Pancreas (tissue), 10 donors: Measurements from ENCODE around the gene CAPN5. TPM values are rescaled to one million over a fixed set of nuclear protein-coding genes. Genes with fewer than 3 reads are reported as not detected.

Source experiments
- ATAC-seq, 4 donors: fragments of 200-7000 bp; cut with Tn5 transposase; one replicate each; pipeline versions ENCODE4 v1.8.0 to v1.9.1; 2020; ENCODE audit warnings: mild to moderate bottlenecking in 4 of 4, moderate library complexity in 4 of 4
- DNase-seq, 6 donors: peaks; one replicate each; pipeline ENCODE4 v3.0.0-alpha.2; 2020
- FAIRE-seq: peaks from 2 replicates; lab custom pipeline; 2012; peaks lifted over from hg19 to GRCh38; lab: Jason Lieb, UNC
- H3K27ac ChIP-seq, 4 donors: fragments of 200-600 bp; sonication (generic); 1 replicate in 3 of 4; 2 replicates in 1 of 4; pipeline versions ENCODE4 v1.5.0 to v1.8.0; 2020
- H3K27me3 ChIP-seq, 4 donors: fragments of 200-600 bp; one replicate each; pipeline ENCODE4 v1.8.0; 2021
- H3K36me3 ChIP-seq, 3 donors: fragments of 200-600 bp; sonication (generic) in 1 of 3; one replicate each; pipeline versions ENCODE4 v1.5.0 to v1.8.0; 2020 to 2021
- H3K4me1 ChIP-seq, 3 donors: fragments of 200-600 bp; one replicate each; pipeline ENCODE4 v1.8.0; 2021
- H3K4me3 ChIP-seq, 4 donors: fragments of 200-600 bp; sonication (generic) in 2 of 4; one replicate each; pipeline versions ENCODE4 v1.5.0 to v1.8.0; 2020 to 2021
- H3K9me3 ChIP-seq, 4 donors: fragments of 200-600 bp; one replicate each; pipeline ENCODE4 v1.8.0; 2021
- WGBS, 2 donors: extraction: QIAGEN DNeasy Blood & Tissue Kit; methylation state at CpG; one replicate each; pipeline ENCODE4 v1.1.7; 2013; 5-methylcytosine and 5-hydroxymethylcytosine counted together
- intact Hi-C, 3 donors: fragments of 100-400 bp; cut with DNase I; formaldehyde crosslinking; loops; one replicate each; pipeline versions ENCODE4 v1.11.1 to v1.14.2; 2022
- polyA plus RNA-seq, 2 donors: library from polyadenylated mRNA; stranded (reverse); fragments of 200-250 nt; gene quantifications; one replicate each; pipeline ENCODE4 v1.2.3, GENCODE V29; 2013
- total RNA-seq, 6 donors: library from RNA; stranded (reverse); fragmentation: NEBNext Ultra II Directional in 4 of 6; extraction: Animal tissue kit (Norgen Biotek cat#: 25700) in 4 of 6; gene quantifications; one replicate each; pipeline versions ENCODE4 v1.2.1 to v1.2.4, GENCODE V29; 2021 to 2023
- TF ChIP-seq, protein P1 (sequence below), 4 donors: fragments of 200-600 bp; sonication (generic) in 3 of 4; IDR thresholded peaks; one replicate each; pipeline versions ENCODE4 v1.5.0 to v1.8.0; 2021; ENCODE audit warnings: antibody characterized with exemption in 4 of 4
- donor health status: healthy with polysubstance abuse.
- donor health status: DM: no; HTN: no; CAD: no; lungs with moderate emphysema.
- donor health status: DM: no; HTN: no; CAD: no.
- donor health status: control.
- donor health status: control.
- donor health status: Bipolar disorder and iron deficiency.
- donor health status: DM: yes; HTN: yes; CAD: no.
- donor health status: DM: no; HTN: no; CAD: no.
- donor health status: DM: no; HTN: no; CAD: no.
- donor health status: DM: yes; HTN: yes; CAD: no.

Gene CAPN5
- total and polyA plus RNA-seq, 8 donors: 3.3 to 11.0 (median 6.1) TPM

- ATAC-seq (no peak), FAIRE-seq (no peak), DNase-seq (no peak)
- Histone ChIP-seq H3K27me3 (peaks cover 0 to 9% (median 0%) of the 10 kb centered on the region in 4 donors), H3K9me3 (no peaks in the 10 kb centered on the region), H3K4me1 (peaks cover 0 to 13% (median 8%) of the 10 kb centered on the region in 3 donors), H3K27ac (no peak overlapping the region), H3K4me3 (no peak overlapping the region), H3K36me3 (no peaks in the 10 kb centered on the region)
- 84 to 87% methylated on average over 3 of the region's 3 CpGs for WGBS, 2 donors
- TF ChIP-seq, protein P1, sequence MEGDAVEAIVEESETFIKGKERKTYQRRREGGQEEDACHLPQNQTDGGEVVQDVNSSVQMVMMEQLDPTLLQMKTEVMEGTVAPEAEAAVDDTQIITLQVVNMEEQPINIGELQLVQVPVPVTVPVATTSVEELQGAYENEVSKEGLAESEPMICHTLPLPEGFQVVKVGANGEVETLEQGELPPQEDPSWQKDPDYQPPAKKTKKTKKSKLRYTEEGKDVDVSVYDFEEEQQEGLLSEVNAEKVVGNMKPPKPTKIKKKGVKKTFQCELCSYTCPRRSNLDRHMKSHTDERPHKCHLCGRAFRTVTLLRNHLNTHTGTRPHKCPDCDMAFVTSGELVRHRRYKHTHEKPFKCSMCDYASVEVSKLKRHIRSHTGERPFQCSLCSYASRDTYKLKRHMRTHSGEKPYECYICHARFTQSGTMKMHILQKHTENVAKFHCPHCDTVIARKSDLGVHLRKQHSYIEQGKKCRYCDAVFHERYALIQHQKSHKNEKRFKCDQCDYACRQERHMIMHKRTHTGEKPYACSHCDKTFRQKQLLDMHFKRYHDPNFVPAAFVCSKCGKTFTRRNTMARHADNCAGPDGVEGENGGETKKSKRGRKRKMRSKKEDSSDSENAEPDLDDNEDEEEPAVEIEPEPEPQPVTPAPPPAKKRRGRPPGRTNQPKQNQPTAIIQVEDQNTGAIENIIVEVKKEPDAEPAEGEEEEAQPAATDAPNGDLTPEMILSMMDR (IDR thresholded peaks at IDR 0.05): no peak
- intact Hi-C loops: no loop called here
These were observed 35.2 kb upstream of the CAPN5 start for GRCh38 chr11:77031599-77031998.

- no peaks in the 10 kb centered on the region for H3K9me3 ChIP-seq
- FAIRE-seq: no peak
- H3K27ac ChIP-seq: no peak overlapping the region
- H3K4me3 ChIP-seq: no peak overlapping the region
- TF ChIP-seq, protein P1 (IDR thresholded peaks at IDR 0.05): no peak
- DNase-seq: no peak
- ATAC-seq: no peak
- intact Hi-C loops: loop anchor here in 1 of 3 donors (5.0 kb wide), 1 partner anchor 303 kb away; no protein-coding TSS in a partner anchor
- H3K36me3 ChIP-seq: no peaks in the 10 kb centered on the region
- peaks cover 0 to 13% (median 8%) of the 10 kb centered on the region in 3 donors for H3K4me1 ChIP-seq
- peaks cover 0 to 3% (median 0%) of the 10 kb centered on the region in 4 donors for H3K27me3 ChIP-seq
- 70 to 98% methylated on average over 2 of the region's 2 CpGs for WGBS, 2 donors
These were observed 31.7 kb upstream of the CAPN5 start for GRCh38 chr11:77035039-77035438.

GRCh38 chr11:77035580-77035979, 31.2 kb upstream of the CAPN5 start:
- WGBS, 2 donors: 21 to 29% methylated on average over 5 of the region's 5 CpGs
- ATAC-seq (peak; percentile 43 to 72 (median 66)), DNase-seq (no peak), FAIRE-seq (no peak)
- H3K9me3 ChIP-seq: no peaks in the 10 kb centered on the region
- peaks cover 0 to 4% (median 2%) of the 10 kb centered on the region in 4 donors for H3K27me3 ChIP-seq
- no peak overlapping the region for H3K27ac ChIP-seq
- TF ChIP-seq, protein P1 (IDR thresholded peaks at IDR 0.05): no peak
- intact Hi-C loops: loop anchor here in 1 of 3 donors (5.0 kb wide), 1 partner anchor 303 kb away; no protein-coding TSS in a partner anchor
- H3K4me1 ChIP-seq: peaks cover 0 to 13% (median 8%) of the 10 kb centered on the region in 3 donors
- no peaks in the 10 kb centered on the region for H3K36me3 ChIP-seq
- H3K4me3 ChIP-seq: no peak overlapping the region

DNA sequence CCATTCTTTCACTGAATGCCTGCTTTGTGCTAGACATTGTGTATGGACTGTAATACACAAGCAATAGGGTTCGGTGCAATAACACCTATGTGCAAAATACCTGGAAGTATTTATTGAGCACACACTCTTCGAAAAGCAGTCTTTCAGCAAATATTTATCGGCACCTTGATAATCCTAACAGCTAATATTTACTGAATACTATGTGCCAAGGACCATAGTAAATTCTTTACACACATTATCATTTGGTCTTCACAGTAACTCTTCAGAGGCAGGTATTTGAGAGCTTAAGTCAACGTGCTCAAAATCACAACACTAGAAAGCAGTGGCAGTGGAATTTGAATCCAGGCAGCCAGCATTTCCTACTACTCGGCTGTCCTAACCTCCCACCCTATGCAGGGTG, 30.4 kb upstream of the CAPN5 start:
- TF ChIP-seq, protein P1 (IDR thresholded peaks at IDR 0.05): no peak
- intact Hi-C loops: loop anchor here in 1 of 3 donors (5.0 kb wide), 1 partner anchor 304 kb away; no protein-coding TSS in a partner anchor
- H3K4me1 ChIP-seq: peaks cover 0 to 13% (median 8%) of the 10 kb centered on the region in 3 donors
- ATAC-seq: peak; percentile 28 to 66 (median 36)
- H3K9me3 ChIP-seq: no peaks in the 10 kb centered on the region
- no peak for FAIRE-seq
- peaks cover 0 to 6% (median 2%) of the 10 kb centered on the region in 4 donors for H3K27me3 ChIP-seq
- no peaks in the 10 kb centered on the region for H3K36me3 ChIP-seq
- H3K4me3 ChIP-seq: no peak overlapping the region
- WGBS, 2 donors: 12% methylated on average over 5 of the region's 5 CpGs
- no peak for DNase-seq
- no peak overlapping the region for H3K27ac ChIP-seq

GRCh38 chr11:77037057-77037456, 29.7 kb upstream of the CAPN5 start:
- no peak overlapping the region for H3K27ac ChIP-seq
- 66 to 71% methylated on average over 10 of the region's 10 CpGs for WGBS, 2 donors
- TF ChIP-seq, protein P1 (IDR thresholded peaks at IDR 0.05): no peak
- no peaks in the 10 kb centered on the region for H3K36me3 ChIP-seq
- FAIRE-seq (no peak), ATAC-seq (no peak), DNase-seq (no peak)
- H3K4me3 ChIP-seq: no peak overlapping the region
- H3K27me3 ChIP-seq: peaks cover 0 to 6% (median 2%) of the 10 kb centered on the region in 4 donors
- intact Hi-C loops: loop anchor here in 1 of 3 donors (5.0 kb wide), 1 partner anchor 305 kb away; no protein-coding TSS in a partner anchor
- H3K4me1 ChIP-seq: peaks cover 0 to 13% (median 8%) of the 10 kb centered on the region in 3 donors
- no peaks in the 10 kb centered on the region for H3K9me3 ChIP-seq
